GM19328 (cell line): ENCODE measurements around the gene PM20D2.
"Not testable (repeated sequence)": the region's sequence is repeated elsewhere in the genome, so short reads cannot be mapped to it uniquely, and the experiment has no call there.

Experiments
- ATAC-seq: cut with Tn5 transposase; IDR thresholded peaks from one replicate; pipeline ENCODE4 v1.9.1; 2021; ENCODE audit warnings: mild to moderate bottlenecking, moderate library complexity; ENCODE audit not compliant: unreplicated experiment

PM20D2 gene, protein sequence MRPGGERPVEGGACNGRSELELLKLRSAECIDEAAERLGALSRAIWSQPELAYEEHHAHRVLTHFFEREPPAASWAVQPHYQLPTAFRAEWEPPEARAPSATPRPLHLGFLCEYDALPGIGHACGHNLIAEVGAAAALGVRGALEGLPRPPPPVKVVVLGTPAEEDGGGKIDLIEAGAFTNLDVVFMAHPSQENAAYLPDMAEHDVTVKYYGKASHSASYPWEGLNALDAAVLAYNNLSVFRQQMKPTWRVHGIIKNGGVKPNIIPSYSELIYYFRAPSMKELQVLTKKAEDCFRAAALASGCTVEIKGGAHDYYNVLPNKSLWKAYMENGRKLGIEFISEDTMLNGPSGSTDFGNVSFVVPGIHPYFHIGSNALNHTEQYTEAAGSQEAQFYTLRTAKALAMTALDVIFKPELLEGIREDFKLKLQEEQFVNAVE

GRCh38 chr6:89145956-89146717, at the start of gene PM20D2:
Gene PM20D2 (plus strand): TSS chr6:89146055. CDS start chr6:89146145, 90 bp downstream.
- peak; percentile 74 for ATAC-seq

DNA sequence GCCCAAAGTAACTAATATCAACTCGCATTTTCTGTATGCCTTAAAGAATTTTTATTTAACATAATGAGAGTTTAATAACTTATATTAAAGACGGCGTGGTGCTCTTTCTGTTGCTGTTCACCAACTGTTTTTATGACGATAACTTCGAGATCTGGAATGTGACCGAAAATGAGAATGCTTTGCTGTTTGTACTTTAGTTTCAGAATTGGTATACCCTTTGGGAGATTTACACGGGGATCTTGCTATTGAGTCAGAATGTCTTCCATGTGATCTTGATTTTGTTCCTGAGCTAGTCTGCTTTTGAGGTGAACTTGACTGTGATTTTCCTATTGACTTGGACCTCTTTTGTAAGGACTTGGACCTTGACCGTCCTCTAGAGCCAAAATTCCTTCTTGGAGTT, 47.4 kb upstream of the PM20D2 start:
- ATAC-seq, result no peak

GRCh38 chr6:89100114-89100513, 45.7 kb upstream of the PM20D2 start:
- no peak for ATAC-seq

GRCh38 chr6:89110284-89110683, 35.6 kb upstream of the PM20D2 start:
- ATAC-seq, result no peak

DNA sequence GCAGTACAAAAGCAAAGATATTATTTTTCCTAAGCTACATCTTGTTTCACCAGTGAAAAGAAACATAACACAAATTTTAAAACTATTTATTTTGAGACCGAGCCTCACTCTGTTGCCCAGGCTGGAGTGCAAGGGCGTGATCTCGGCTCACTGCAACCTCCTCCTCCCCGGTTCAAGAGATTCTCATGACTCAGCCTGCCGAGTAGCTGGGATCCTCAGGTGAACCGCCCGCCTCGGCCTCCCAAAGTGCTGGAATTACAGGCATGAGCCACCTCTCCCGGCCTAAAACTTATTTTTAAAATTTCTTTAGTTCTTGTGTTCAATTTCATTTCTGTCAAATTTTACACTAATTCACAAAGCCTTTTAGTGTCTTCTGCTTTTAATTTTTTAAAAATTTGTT, 33.9 kb upstream of the PM20D2 start:
- ATAC-seq, result no peak

- no peak for ATAC-seq
Measured at GRCh38 chr6:89116702-89117101, 29.2 kb upstream of the PM20D2 start.

- no peak for ATAC-seq
Measured at GRCh38 chr6:89117211-89118108, 28.4 kb upstream of the PM20D2 start, which contains the start of gene SRSF12. Gene SRSF12 (minus strand): TSS chr6:89118071. CDS start chr6:89117887, 184 bp downstream.

DNA sequence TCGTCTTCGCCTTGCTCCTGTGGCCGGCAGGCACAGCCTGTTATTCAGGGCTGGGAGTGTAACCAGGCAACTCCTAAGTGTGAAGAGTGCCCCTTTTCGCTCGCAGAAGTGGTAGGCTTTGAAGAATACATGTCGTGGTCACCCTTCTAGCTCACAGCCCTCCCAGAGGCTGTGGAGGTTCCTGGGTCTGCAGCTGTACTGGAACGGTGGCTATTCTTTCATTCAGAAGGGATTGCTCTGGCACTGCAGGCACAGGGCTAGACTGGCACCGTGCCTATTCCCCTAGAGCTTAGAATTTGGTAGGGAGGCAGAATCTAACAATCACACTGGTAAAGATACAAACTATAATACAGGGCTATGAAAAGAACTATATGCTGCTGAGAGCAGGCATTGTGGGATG, 26.9 kb upstream of the PM20D2 start:
- no peak for ATAC-seq

GRCh38 chr6:89120371-89120770, 25.5 kb upstream of the PM20D2 start:
- ATAC-seq, result no peak

GRCh38 chr6:89121934-89122333, 23.9 kb upstream of the PM20D2 start:
- ATAC-seq, result no peak

GRCh38 chr6:89122625-89123024, 23.2 kb upstream of the PM20D2 start:
- ATAC-seq, result no peak

- not testable (repeated sequence) for ATAC-seq
Measured at GRCh38 chr6:89128256-89128671, 17.6 kb upstream of the PM20D2 start.

DNA sequence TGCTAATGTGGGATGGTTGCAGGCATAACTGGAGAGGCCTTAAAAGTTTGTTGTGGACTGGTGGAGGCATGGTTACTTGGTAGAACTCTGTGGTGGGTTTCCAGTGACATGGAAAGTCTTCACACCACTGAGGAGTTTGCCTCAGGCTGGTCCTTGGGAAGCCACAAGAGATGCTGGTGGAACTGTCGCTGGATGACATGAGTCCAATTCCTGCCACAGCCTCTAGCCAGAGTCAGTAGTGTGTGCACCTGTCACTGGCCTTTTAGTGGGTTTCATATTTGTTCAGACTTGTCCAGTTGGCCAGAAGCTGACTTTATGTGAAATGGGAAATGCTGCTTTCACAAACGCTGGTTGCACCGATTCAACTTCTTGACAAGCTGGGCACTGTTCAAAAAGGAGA, 14.3 kb upstream of the PM20D2 start:
- no peak for ATAC-seq

DNA sequence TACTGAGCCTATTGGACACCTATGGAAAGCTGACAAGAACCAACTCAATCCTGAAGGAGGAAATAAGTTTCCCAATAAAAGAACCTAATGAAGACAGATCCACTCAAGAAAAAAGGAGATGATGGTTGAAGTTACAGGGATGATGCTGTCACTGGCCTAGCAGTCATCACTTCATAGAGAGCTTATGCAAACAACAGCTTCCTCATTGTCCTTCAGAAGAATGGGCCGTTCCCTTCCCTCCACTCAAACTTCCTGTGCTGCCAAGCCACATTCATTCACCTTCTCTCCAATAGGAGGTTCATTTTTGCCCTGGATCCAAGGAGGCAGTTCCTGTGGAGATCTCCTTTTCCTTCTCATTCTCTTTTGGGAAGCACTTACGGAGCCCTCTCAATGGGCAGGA, 13.8 kb upstream of the PM20D2 start:
- no peak for ATAC-seq

DNA sequence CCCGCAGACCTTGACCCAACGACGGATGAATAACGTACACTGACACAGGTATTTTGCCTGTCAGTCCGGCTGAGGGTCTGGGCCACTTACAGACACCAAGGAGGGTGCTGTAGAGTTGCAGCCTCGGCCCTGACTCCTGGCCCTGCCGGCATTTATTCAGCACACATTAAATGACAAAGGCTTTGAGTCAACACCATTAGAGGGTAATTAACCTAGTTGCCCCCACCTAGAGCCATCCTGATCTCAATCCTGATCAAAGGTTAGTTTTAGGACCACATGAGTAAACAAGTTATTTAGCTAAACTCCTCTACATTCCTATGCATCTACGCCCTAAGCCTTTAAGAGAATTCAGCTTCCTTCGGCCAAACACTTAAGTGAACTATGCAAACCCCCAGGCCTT, 11.9 kb upstream of the PM20D2 start:
- no peak for ATAC-seq

GRCh38 chr6:89134723-89135122, 11.1 kb upstream of the PM20D2 start:
- ATAC-seq, result no peak

DNA sequence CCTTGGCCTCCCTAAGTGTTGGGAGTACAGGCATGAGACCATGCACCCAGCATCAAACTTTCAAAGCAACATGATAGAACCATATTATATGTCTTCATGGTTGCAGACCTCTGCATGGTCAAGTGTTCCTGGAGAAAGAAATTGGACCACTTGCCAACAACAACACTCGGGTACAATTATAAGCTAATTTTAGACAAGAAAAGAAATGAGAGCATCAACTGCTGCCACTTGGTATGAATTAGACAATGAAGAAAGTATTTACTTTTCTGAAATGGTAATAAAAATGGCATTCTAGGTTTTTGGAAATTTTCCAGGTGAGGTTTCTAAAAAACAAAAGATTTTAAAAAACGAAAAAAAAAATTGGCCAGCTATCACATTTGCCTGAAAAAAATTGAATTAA, 7.7 kb upstream of the PM20D2 start:
- ATAC-seq, result no peak

DNA sequence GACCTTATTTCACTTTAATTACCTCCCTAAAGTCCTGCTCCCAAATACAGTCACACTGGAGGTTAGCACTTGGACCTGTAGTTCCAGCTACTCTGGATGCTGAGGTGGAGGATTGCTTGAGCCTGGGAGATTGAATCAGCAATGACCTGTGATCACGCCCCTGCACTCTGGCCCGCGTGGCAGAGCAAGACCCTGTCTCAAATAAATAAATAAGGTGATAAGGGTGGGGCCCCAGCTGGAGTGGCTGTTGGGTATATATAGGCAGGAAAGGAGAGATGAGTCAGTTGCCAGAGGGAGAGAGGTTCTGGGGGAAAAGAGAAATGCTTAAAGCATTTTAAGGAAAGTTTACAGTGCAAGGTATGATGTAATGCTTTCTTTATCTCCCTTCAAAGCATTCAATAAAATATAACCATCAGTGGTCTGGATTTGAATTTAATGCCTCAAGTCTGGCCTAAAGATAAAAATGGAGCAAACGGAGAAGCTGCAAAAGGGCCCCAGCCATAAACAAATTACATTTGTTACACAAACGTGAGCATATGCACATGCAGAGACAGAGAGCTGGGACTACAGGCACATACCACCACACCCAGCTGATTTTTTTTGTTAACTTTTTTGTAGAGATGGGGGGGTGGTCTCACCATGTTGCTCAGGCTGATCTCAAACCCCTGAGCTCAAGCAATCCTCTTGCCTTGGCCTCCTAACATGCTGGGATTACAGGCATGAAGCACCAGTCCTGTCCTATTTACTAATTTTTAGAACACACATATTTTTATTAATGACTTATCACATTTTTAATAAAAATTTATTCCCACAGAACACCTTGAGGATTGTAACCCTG, 6.1 kb upstream of the PM20D2 start:
- ATAC-seq, result no peak

DNA sequence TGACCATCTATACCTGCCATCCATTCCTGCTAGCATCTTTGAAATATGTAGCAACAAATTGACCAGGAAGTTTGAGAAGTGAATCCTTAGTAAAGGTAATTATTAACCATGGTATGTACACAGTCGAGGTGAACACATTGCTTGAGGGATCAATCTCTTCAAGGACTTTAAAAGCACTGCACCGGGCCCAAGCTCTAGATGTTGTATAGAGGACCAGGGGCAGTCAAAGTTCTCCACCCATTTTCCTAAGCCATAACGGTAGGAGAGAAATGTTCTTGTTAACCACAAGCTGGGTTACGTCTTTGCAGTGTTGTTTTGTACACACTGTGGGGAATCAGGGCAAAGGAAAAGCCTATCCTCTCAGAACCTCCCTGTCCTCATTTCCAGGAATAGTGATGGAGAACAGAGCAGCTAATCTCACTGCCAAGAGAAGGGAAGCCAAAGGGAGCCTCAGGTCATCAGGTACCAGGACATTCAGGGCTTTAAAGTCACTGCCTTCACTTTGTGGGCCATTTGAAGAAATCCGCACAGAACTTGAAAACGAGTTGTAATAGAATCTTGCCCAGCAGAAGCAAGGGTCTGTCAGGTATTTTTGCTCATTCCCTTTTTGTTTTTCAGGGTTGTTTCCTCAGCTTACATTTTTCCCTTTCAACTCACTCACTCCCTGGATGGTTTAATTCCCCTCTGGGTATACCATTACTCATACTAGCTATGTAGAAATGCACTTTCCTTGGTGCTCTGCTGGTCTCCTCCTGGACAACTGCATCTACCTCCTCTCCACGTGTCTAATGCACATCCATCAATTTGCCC, 5.3 kb upstream of the PM20D2 start:
- ATAC-seq, result no peak
